Erythroblast (primary cell): ENCODE measurements around the gene ERGIC1.

ENCODE experiments used
- GATA1 ChIP-seq: IDR thresholded peaks from 2 replicates; pipeline ENCODE4 v1.6.1; 2011; ENCODE audit warnings: low read depth, mild to moderate bottlenecking, control low read depth, low read length, moderate library complexity
- POLR2A ChIP-seq: IDR thresholded peaks from 2 replicates; pipeline ENCODE4 v1.6.1; 2011; ENCODE audit warnings: mild to moderate bottlenecking, low read length

DNA sequence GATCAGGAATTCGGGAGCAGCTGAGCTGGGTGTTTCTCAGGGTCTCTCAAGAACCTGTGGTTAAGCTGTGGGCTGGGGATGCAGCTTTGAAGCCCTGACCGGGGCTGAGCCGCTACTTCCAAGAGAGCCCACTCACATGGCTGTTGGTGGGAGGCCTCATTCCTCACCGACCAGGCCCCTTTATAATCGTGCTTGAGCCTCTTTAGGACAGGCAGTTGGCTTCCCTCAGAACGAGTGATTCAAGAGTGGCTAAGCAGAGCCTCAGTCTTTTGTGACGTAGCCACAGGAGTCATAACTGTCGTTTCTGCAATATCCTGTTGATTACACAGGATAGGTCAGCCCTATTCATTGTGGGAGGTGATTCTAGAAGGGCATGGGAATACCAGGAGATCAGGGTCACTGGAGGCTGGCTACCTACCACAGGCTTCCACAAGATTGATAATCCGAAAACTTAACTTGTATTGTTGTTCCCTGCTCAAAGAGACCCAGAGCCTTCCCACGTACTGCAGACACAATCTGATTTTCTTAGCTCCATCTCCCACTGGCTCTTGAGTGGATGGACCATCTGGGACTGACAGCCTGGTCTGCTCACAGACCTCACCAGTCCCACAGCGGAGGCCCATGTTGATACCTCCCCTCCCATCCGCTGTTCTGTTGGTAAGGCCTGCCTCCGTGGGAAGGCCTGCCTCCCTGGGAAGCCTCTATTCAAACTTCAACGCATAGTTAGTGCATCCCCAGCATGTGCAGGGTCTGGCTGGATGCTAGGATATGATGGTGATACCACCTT, 3.0 kb upstream of the ERGIC1 start:
- TF ChIP-seq POLR2A: no peak
- no peak for TF ChIP-seq GATA1
